ENCODE results near the gene DEUP1. TPM values are rescaled to one million over a fixed set of nuclear protein-coding genes. Genes with fewer than 3 reads are reported as not detected.

The DEUP1 gene
- total RNA-seq, 4 donors from 2014 or later: not detected

DNA sequence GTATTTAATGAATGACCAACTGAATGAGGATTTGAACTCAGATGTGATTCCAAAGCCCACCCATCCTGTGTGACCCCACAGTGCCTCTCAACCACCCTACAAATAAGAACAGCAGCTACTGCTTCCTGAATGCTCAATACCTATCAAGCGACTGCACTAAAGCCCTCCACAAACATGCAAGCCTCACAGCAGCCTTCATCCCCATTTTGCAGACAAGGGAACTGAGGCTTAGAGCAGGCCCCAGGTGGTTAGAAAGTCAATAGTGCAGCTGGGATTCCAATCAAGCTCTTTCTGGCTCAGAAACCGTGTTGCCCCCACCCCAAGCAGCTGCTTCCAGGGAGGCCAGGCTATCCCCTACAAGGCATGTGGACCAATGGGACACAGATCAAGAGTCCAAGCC, 155.4 kb downstream of the DEUP1 start:
- no peak for ATAC-seq
- TF ChIP-seq, protein P1, sequence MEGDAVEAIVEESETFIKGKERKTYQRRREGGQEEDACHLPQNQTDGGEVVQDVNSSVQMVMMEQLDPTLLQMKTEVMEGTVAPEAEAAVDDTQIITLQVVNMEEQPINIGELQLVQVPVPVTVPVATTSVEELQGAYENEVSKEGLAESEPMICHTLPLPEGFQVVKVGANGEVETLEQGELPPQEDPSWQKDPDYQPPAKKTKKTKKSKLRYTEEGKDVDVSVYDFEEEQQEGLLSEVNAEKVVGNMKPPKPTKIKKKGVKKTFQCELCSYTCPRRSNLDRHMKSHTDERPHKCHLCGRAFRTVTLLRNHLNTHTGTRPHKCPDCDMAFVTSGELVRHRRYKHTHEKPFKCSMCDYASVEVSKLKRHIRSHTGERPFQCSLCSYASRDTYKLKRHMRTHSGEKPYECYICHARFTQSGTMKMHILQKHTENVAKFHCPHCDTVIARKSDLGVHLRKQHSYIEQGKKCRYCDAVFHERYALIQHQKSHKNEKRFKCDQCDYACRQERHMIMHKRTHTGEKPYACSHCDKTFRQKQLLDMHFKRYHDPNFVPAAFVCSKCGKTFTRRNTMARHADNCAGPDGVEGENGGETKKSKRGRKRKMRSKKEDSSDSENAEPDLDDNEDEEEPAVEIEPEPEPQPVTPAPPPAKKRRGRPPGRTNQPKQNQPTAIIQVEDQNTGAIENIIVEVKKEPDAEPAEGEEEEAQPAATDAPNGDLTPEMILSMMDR (IDR thresholded peaks at IDR 0.05): no peak

DNA sequence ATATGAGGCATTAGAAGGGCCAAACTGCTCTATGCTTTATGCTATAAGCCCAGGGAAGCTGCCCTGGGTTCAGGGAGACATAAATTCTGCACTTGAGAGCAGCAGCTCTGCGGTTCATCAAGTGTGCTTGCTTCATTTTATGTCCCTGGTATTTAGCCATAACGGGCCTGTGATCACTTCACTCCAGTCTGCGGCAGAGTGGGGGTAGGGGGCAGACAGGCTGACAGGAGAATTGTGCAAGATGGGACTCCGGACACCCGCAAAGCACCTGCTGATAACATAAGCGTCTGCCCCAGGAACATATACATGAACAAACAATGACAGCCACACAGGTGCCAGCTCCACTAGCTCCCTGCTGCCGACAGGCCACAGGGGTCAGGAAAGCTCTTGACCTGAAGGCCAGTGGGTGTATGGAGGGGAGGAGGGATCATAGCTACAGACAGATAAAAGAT, 156.5 kb downstream of the DEUP1 start:
- peaks cover 0 to 13% of the 10 kb centered on the region in 2 donors for H3K36me3 ChIP-seq

More for the DNA sequence above, 155.4 kb downstream of the DEUP1 start:
- H3K4me1 ChIP-seq: peaks cover 0 to 9% (median 3%) of the 10 kb centered on the region in 3 donors
- WGBS, 2 donors (ENCODE audit: low coverage in 1 of 2): 83% methylated on average over 1 of the region's 2 CpGs; no CpG with 5 or more reads in 1 of the 2 donors
- H3K36me3 ChIP-seq: peaks cover 0 to 13% of the 10 kb centered on the region in 2 donors
- no peaks in the 10 kb centered on the region for H3K9me3 ChIP-seq
- H3K27me3 ChIP-seq: no peaks in the 10 kb centered on the region
- H3K4me3 ChIP-seq: no peak overlapping the region
- no peak overlapping the region for H3K27ac ChIP-seq

More for the DNA sequence above, 156.5 kb downstream of the DEUP1 start:
- Histone ChIP-seq H3K9me3 (no peaks in the 10 kb centered on the region), H3K4me1 (peaks cover 0 to 9% (median 3%) of the 10 kb centered on the region in 3 donors), H3K27ac (no peak overlapping the region), H3K4me3 (no peak overlapping the region), H3K27me3 (no peaks in the 10 kb centered on the region)
- WGBS, 2 donors (ENCODE audit: low coverage in 1 of 2): 59% methylated on average over 6 of the region's 7 CpGs; no CpG with 5 or more reads in 1 of the 2 donors
- TF ChIP-seq, protein P1 (IDR thresholded peaks at IDR 0.05): no peak
- TF ChIP-seq EP300 (IDR thresholded peaks at IDR 0.05) (no peak), POLR2A (IDR thresholded peaks at IDR 0.05) (no peak), POLR2AphosphoS5 (IDR thresholded peaks at IDR 0.05) (no peak)
- no peak for ATAC-seq

Other genes starting within 250 kb of the DEUP1 start
- gene SLC36A4, start 132.8 kb upstream of the DEUP1 start, total RNA-seq: 10 to 100 TPM; 10.4 to 21.9 (median 18.9) TPM
- 10 to 100 TPM in 3 of 4 donors, 1 to 10 TPM in 1; 5.6 to 15.5 (median 11.6) TPM for gene SMCO4, start 212.6 kb downstream of the DEUP1 start, total RNA-seq